Neutrophil (primary cell): ENCODE results near the gene IL9.

ENCODE experiments used
- H3K27ac ChIP-seq: fragments of 200-600 bp; sonication (generic); 2 replicates; pipeline ENCODE4 v1.5.1; 2016; ENCODE audit warnings: mild to moderate bottlenecking, moderate library complexity
- H3K27me3 ChIP-seq: fragments of 200-600 bp; sonication (generic); 2 replicates; pipeline ENCODE4 v1.6.0; 2016; ENCODE audit warnings: mild to moderate bottlenecking
- H3K36me3 ChIP-seq: fragments of 200-600 bp; sonication (generic); 2 replicates; pipeline ENCODE4 v1.5.1; 2017
- H3K4me1 ChIP-seq, 2 experiments: fragments of 200-600 bp in 1 of 2; sonication (generic) in 1 of 2; 1 replicate in 1 of 2; 2 replicates in 1 of 2; pipeline versions ENCODE4 v1.5.1 to v1.6.1; 2013 to 2016; ENCODE audit warnings: low read depth in 1 of 2, low read length in 1 of 2, mild to moderate bottlenecking in 1 of 2, moderate library complexity in 1 of 2; ENCODE audit not compliant: control insufficient read depth in 1 of 2, insufficient read depth in 1 of 2
- H3K4me3 ChIP-seq, 2 experiments: fragments of 200-600 bp in 1 of 2; sonication (generic) in 1 of 2; 1 replicate in 1 of 2; 2 replicates in 1 of 2; pipeline ENCODE4 v1.5.1; 2013 to 2016; ENCODE audit warnings: low read depth in 1 of 2, low read length in 1 of 2, mild to moderate bottlenecking in 1 of 2, moderate library complexity in 1 of 2
- H3K9me3 ChIP-seq: fragments of 200-600 bp; sonication (generic); 2 replicates; pipeline ENCODE4 v1.5.1; 2016
- TF ChIP-seq, protein P1 (sequence below): fragments of 200-600 bp; sonication (generic); IDR thresholded peaks from 2 replicates; pipeline ENCODE4 v1.5.1; 2016; ENCODE audit warnings: antibody characterized with exemption

Gene IL9

DNA sequence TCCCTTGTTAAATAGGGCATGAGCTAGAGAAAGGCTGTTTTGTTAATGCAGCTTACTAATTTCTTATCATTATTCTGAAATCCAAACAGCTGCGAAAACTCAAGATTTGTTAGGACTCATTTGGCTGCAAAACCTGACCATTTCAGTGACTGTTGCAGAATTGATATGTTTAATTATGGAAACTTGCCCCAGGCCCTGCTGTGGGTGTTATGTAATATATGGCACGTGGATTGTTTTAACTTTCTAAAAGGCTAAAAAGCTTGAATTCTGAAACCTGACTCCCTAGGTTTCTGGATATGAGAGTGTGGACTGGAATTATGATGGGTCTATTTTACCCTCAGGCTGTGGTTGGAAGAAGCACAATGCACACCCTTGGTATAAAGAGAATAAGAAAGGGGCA, 4.4 kb downstream of the IL9 start:
- no peak overlapping the region for H3K4me3 ChIP-seq
- H3K27ac ChIP-seq: no peak overlapping the region
- TF ChIP-seq, protein P1, sequence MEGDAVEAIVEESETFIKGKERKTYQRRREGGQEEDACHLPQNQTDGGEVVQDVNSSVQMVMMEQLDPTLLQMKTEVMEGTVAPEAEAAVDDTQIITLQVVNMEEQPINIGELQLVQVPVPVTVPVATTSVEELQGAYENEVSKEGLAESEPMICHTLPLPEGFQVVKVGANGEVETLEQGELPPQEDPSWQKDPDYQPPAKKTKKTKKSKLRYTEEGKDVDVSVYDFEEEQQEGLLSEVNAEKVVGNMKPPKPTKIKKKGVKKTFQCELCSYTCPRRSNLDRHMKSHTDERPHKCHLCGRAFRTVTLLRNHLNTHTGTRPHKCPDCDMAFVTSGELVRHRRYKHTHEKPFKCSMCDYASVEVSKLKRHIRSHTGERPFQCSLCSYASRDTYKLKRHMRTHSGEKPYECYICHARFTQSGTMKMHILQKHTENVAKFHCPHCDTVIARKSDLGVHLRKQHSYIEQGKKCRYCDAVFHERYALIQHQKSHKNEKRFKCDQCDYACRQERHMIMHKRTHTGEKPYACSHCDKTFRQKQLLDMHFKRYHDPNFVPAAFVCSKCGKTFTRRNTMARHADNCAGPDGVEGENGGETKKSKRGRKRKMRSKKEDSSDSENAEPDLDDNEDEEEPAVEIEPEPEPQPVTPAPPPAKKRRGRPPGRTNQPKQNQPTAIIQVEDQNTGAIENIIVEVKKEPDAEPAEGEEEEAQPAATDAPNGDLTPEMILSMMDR: no peak
- H3K9me3 ChIP-seq: no peaks in the 10 kb centered on the region
- peaks cover 55% of the 10 kb centered on the region for H3K27me3 ChIP-seq
- H3K4me1 ChIP-seq: no peaks in the 10 kb centered on the region
- H3K36me3 ChIP-seq: no peaks in the 10 kb centered on the region

DNA sequence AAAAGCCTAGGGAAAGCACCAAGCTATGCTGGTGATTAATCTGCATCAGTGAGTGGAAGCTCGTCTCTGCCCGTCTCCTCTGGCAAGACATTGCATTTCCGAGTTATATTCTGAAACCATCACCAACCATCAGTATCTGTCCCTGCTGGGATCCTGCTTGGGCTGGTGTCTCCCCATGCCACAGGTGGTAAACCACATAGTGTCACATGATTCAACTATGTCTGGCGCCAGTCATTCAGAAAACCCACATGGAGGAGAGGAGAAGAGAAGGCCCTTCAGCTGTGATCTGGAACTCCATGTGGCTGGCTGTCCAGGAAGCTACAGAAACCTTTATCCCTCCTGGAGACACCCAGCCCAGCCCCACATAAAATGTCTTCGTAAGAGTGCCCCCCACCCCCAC, 4.8 kb downstream of the IL9 start:
- Histone ChIP-seq H3K4me3 (no peak overlapping the region), H3K27me3 (peaks cover 54% of the 10 kb centered on the region), H3K4me1 (no peaks in the 10 kb centered on the region), H3K36me3 (no peaks in the 10 kb centered on the region), H3K27ac (no peak overlapping the region), H3K9me3 (no peaks in the 10 kb centered on the region)
- TF ChIP-seq, protein P1: no peak

DNA sequence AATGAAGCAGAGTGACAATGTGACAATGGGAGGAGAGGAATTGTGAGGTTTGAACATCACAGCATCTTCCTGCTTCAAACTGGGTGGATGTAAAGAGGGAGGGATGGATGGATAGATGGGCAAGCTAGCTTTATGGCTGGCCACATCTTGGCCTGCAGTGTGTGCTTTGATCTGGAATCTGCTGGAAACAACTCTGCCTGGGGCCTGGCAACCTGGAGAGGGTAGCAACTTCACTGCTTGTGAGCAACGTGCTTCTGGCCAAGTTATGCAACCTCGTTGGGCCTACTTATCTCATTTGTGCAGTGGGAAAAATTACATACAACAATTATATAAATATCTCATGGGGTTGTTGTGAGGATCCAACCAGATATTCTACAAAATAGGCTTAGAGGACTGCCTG, 5.3 kb downstream of the IL9 start:
- Histone ChIP-seq H3K27me3 (peaks cover 52% of the 10 kb centered on the region), H3K4me3 (no peak overlapping the region), H3K4me1 (no peaks in the 10 kb centered on the region), H3K9me3 (no peaks in the 10 kb centered on the region), H3K27ac (no peak overlapping the region), H3K36me3 (no peaks in the 10 kb centered on the region)
- TF ChIP-seq, protein P1: no peak

DNA sequence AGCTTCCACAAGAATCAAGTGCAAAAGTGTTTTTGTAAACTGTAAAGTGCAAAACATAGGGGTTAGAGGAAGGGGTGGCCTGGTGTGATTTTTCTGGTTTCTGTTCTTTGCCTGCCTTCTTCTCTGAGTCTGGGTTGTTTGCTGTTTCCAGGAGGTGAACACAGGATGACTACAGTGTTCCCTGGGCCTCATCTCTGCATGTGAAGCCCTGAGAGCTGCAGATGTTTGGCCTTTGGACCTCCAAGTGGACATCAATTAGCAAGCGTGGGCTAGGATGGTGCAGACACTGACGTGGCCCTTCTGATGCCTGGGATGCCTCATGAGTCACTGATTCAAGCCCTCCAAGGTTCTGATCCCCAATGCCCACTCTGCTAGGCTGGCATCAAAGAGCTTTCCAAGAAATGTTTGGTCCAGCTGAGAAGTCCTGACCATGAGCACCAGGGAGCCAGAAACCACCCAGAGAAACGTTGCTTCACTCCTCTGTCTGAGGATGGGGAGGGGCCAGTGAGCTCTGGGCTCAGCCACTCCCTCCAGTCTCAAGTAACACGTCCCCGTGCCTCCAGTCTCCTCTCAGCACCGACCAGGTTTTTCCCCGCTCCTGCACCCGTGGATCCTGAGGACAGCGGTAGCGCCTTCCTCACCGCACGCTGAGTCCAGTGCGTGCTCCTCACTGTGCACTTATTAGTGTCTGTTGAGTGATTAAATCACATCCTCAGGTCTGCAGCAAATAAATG, 7.6 kb downstream of the IL9 start:
- Histone ChIP-seq H3K27me3 (peaks cover 46% of the 10 kb centered on the region), H3K4me3 (no peak overlapping the region), H3K4me1 (no peaks in the 10 kb centered on the region), H3K27ac (no peak overlapping the region), H3K36me3 (no peaks in the 10 kb centered on the region), H3K9me3 (no peaks in the 10 kb centered on the region)
- TF ChIP-seq, protein P1: no peak

DNA sequence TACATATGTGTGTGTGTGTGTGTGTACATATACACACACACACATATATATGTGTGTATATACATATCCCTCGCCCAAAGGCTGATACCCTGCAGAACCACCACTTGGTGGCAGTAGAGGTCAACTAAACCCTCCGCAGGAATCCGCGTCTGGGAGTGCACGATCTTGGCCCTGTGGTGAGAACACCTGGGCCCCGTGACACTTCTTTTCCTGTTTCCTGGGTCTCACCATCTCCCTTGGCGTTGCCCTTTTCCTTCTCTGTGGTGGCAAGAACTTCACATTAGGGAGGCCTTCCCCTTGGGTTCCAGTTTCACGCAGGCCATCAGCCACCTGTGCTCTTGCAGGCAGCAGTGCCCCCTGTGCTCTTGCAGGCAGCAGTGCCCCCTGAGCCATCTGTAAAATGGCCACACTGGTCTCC, 8.2 kb downstream of the IL9 start:
- no peaks in the 10 kb centered on the region for H3K36me3 ChIP-seq

More for the DNA sequence above, 8.2 kb downstream of the IL9 start:
- TF ChIP-seq, protein P1: peak; percentile 31
- no peaks in the 10 kb centered on the region for H3K4me1 ChIP-seq
- no peak overlapping the region for H3K27ac ChIP-seq
- H3K4me3 ChIP-seq: no peak overlapping the region
- no peaks in the 10 kb centered on the region for H3K9me3 ChIP-seq
- peaks cover 40% of the 10 kb centered on the region for H3K27me3 ChIP-seq
